IMR-90 (cell line): Measurements from ENCODE around the gene ISM1. TPM values are rescaled to one million over a fixed set of nuclear protein-coding genes. Genes with fewer than 3 reads are reported as not detected.

ENCODE experiments used
- ATAC-seq: fragments of 200-7000 bp; cut with Tn5 transposase; 2 replicates; pipeline ENCODE4 v1.9.1; 2020; ENCODE audit warnings: low read depth, mild to moderate bottlenecking, moderate library complexity
- BruUV-seq: library from RNA; stranded (reverse); fragments of 400-500 nt; replicated peaks from 2 replicates; lab custom pipeline; 2021; lab: Mats Ljungman, UMichigan
- CTCF ChIA-PET: fragments of 300-600 bp; formaldehyde crosslinking; extraction: SDS; loops from one replicate; lab custom pipeline; 2021; ENCODE audit warnings: antibody characterized with exemption; lab: Yijun Ruan, JAX
- POLR2A ChIA-PET: fragments of 300-600 bp; sonication (Branson Sonifier 250); formaldehyde crosslinking; loops from one replicate; lab custom pipeline; 2022; ENCODE audit warnings: antibody characterized with exemption; ENCODE audit not compliant: unreplicated experiment; lab: Charles Lee
- DNase-seq: peaks from one replicate; pipeline ENCODE4 v3.0.0; 2013
- H2AFZ ChIP-seq: replicated peaks from 2 replicates; pipeline ENCODE3; 2013; ENCODE audit warnings: low read length, mild to moderate bottlenecking; ENCODE audit not compliant: poor library complexity
- H2AK5ac ChIP-seq: 2 replicates; pipeline ENCODE4 v1.6.1; 2013; ENCODE audit warnings: low read depth, low read length, inconsistent platforms
- H2AK9ac ChIP-seq: replicated peaks from 2 replicates; pipeline ENCODE3; 2013; ENCODE audit warnings: mild to moderate bottlenecking, low read depth, low read length, moderate library complexity; ENCODE audit not compliant: poor library complexity
- H2BK120ac ChIP-seq: 2 replicates; pipeline ENCODE4 v1.6.1; 2013; ENCODE audit warnings: low read depth, low read length, inconsistent platforms
- H2BK15ac ChIP-seq: 3 replicates; pipeline ENCODE4 v1.6.1; 2013; ENCODE audit warnings: low read depth, low read length, inconsistent platforms
- H2BK20ac ChIP-seq: 2 replicates; pipeline ENCODE4 v1.6.1; 2013; ENCODE audit warnings: low read depth, mild to moderate bottlenecking, inconsistent platforms, low read length, moderate library complexity
- H2BK5ac ChIP-seq: 2 replicates; pipeline ENCODE4 v1.6.1; 2013; ENCODE audit warnings: mild to moderate bottlenecking, low read depth, low read length, inconsistent platforms; ENCODE audit not compliant: poor library complexity, severe bottlenecking
- H3K14ac ChIP-seq: replicated peaks from 2 replicates; pipeline ENCODE4 v1.6.1; 2013; ENCODE audit warnings: low read depth, low read length, inconsistent platforms
- H3K18ac ChIP-seq: 2 replicates; pipeline ENCODE4 v1.6.1; 2013; ENCODE audit warnings: low read depth, low read length, control low read depth
- H3K23ac ChIP-seq: 2 replicates; pipeline ENCODE4 v1.6.1; 2013; ENCODE audit warnings: low read depth, low read length, inconsistent platforms
- H3K27ac ChIP-seq: 2 replicates; pipeline ENCODE4 v1.5.1; 2013; ENCODE audit warnings: mild to moderate bottlenecking, control low read depth, low read length; ENCODE audit not compliant: insufficient read depth
- H3K27me3 ChIP-seq: 2 replicates; pipeline ENCODE4 v1.6.1; 2013; ENCODE audit warnings: low read length; ENCODE audit not compliant: control insufficient read depth, insufficient read depth
- H3K36me3 ChIP-seq: 2 replicates; pipeline ENCODE4 v1.6.1; 2013; ENCODE audit warnings: low read length, mixed read lengths; ENCODE audit not compliant: control insufficient read depth, insufficient read depth
- H3K4ac ChIP-seq: 2 replicates; pipeline ENCODE4 v1.6.1; 2013; ENCODE audit warnings: low read depth, low read length, inconsistent platforms
- H3K4me1 ChIP-seq: 2 replicates; pipeline ENCODE4 v1.6.1; 2013; ENCODE audit warnings: low read length, mixed read lengths; ENCODE audit not compliant: control insufficient read depth, insufficient read depth
- H3K4me2 ChIP-seq: 2 replicates; pipeline ENCODE4 v1.6.1; 2013; ENCODE audit warnings: low read depth, mild to moderate bottlenecking, control low read depth, low read length, moderate library complexity
- H3K4me3 ChIP-seq: 2 replicates; pipeline ENCODE4 v1.5.1; 2013; ENCODE audit warnings: low read depth, mild to moderate bottlenecking, control low read depth, low read length, moderate library complexity; ENCODE audit not compliant: insufficient read depth
- H3K56ac ChIP-seq: 2 replicates; pipeline ENCODE4 v1.6.1; 2013; ENCODE audit warnings: low read length, inconsistent platforms; ENCODE audit not compliant: insufficient read depth; ENCODE audit errors: extremely low read depth
- H3K79me1 ChIP-seq, 2 experiments: 2 replicates each; pipeline ENCODE4 v1.6.1; 2013; ENCODE audit warnings: low read length in 2 of 2, inconsistent platforms in 1 of 2, low read depth in 1 of 2
- H3K9ac ChIP-seq: 2 replicates; pipeline ENCODE4 v1.6.1; 2013; ENCODE audit warnings: low read depth, low read length, control low read depth
- H3K9me1 ChIP-seq: 2 replicates; pipeline ENCODE4 v1.6.1; 2013; ENCODE audit warnings: low read length, inconsistent platforms; ENCODE audit not compliant: insufficient read depth
- H3K9me3 ChIP-seq: 2 replicates; pipeline ENCODE4 v1.6.1; 2013; ENCODE audit warnings: low read length; ENCODE audit not compliant: control insufficient read depth, insufficient read depth
- H4K20me1 ChIP-seq: 2 replicates; pipeline ENCODE4 v1.6.1; 2013; ENCODE audit warnings: low read length, inconsistent platforms; ENCODE audit not compliant: insufficient read depth
- H4K5ac ChIP-seq: 2 replicates; pipeline ENCODE4 v1.6.1; 2013; ENCODE audit warnings: mild to moderate bottlenecking, low read depth, low read length, control low read depth
- H4K8ac ChIP-seq, 2 experiments: 2 replicates each; pipeline ENCODE4 v1.6.1; 2013; ENCODE audit warnings: low read depth in 2 of 2, low read length in 2 of 2, control low read depth in 1 of 2, inconsistent platforms in 1 of 2
- H4K91ac ChIP-seq: 2 replicates; pipeline ENCODE4 v1.6.1; 2013; ENCODE audit warnings: low read depth, low read length, inconsistent platforms; ENCODE audit not compliant: insufficient read depth
- BHLHE40 ChIP-seq: fragments of 150-350 bp; IDR thresholded peaks from 2 replicates; pipeline ENCODE4 v1.6.1; 2016; ENCODE audit warnings: mild to moderate bottlenecking, low read depth, low read length
- CEBPB ChIP-seq: IDR thresholded peaks from 2 replicates; pipeline ENCODE4 v1.6.1; 2012; ENCODE audit warnings: low read depth, low read length, improper control_type of control experiment
- CHD1 ChIP-seq: IDR thresholded peaks from 2 replicates; pipeline ENCODE4 v1.6.1; 2012; ENCODE audit warnings: low read depth, low read length, improper control_type of control experiment
- ELK1 ChIP-seq: fragments of 150-350 bp; IDR thresholded peaks from 2 replicates; pipeline ENCODE4 v1.6.1; 2016; ENCODE audit warnings: low read depth, mild to moderate bottlenecking, low read length, moderate library complexity, borderline replicate concordance
- FOS ChIP-seq: fragments of 150-350 bp; IDR thresholded peaks from 2 replicates; pipeline ENCODE4 v1.6.1; 2016; ENCODE audit warnings: low read depth, low read length
- MAFK ChIP-seq: IDR thresholded peaks from 2 replicates; pipeline ENCODE4 v1.6.1; 2012; ENCODE audit warnings: low read depth, low read length, improper control_type of control experiment
- MAZ ChIP-seq: IDR thresholded peaks from 2 replicates; pipeline ENCODE4 v1.6.1; 2012; ENCODE audit warnings: low read depth, mild to moderate bottlenecking, low read length, improper control_type of control experiment, moderate library complexity, borderline replicate concordance
- MXI1 ChIP-seq: IDR thresholded peaks from 2 replicates; pipeline ENCODE4 v1.6.1; 2012; ENCODE audit warnings: low read depth, mild to moderate bottlenecking, low read length, moderate library complexity, borderline replicate concordance
- NFE2L2 ChIP-seq: fragments of 150-350 bp; IDR thresholded peaks from 2 replicates; pipeline ENCODE4 v1.6.1; 2016; ENCODE audit warnings: low read depth, mild to moderate bottlenecking, low read length
- POLR2A ChIP-seq: IDR thresholded peaks from 2 replicates; pipeline ENCODE4 v1.6.1; 2012; ENCODE audit warnings: mild to moderate bottlenecking, low read depth, low read length
- RAD21 ChIP-seq: IDR thresholded peaks from 2 replicates; pipeline ENCODE4 v1.6.1; 2012; ENCODE audit warnings: low read length, improper control_type of control experiment
- RCOR1 ChIP-seq: IDR thresholded peaks from 2 replicates; pipeline ENCODE4 v1.6.1; 2012; ENCODE audit warnings: mild to moderate bottlenecking, low read length, improper control_type of control experiment; ENCODE audit not compliant: insufficient replicate concordance
- RFX5 ChIP-seq: IDR thresholded peaks from 2 replicates; pipeline ENCODE4 v1.8.0; 2012; ENCODE audit warnings: low read depth, mild to moderate bottlenecking, low read length, moderate library complexity
- SMC3 ChIP-seq: fragments of 150-350 bp; IDR thresholded peaks from 2 replicates; pipeline ENCODE4 v1.6.1; 2016; ENCODE audit warnings: low read depth, mild to moderate bottlenecking, antibody characterized with exemption, low read length, moderate library complexity
- WGBS, 2 experiments: methylation state at CpG; one replicate each; pipeline versions ENCODE4 v1.1.5 to v1.1.7; 2013; ENCODE audit warnings: missing lambda C conversion rate in 2 of 2; ENCODE audit not compliant: insufficient read length in 1 of 2; ENCODE audit errors: extremely low coverage in 2 of 2; 5-methylcytosine and 5-hydroxymethylcytosine counted together
- dilution Hi-C: fragments of 300-500 bp; cut with HindIII; formaldehyde crosslinking; loops from one replicate; pipeline ENCODE4 v1.14.3; 2018; ENCODE audit warnings: low sequenced_read_pairs; ENCODE audit not compliant: unreplicated experiment
- in situ Hi-C: fragments of 300-500 bp; cut with MboI; formaldehyde crosslinking; loops from 3 replicates; pipeline ENCODE4 v1.14.3; 2019; ENCODE audit warnings: low sequenced_read_pairs, inconsistent platforms, mixed read lengths
- intact Hi-C: fragments of 100-400 bp; cut with micrococcal nuclease; formaldehyde crosslinking; loops from 2 replicates; pipeline ENCODE4 v1.10.0; 2022
- polyA plus RNA-seq, 3 experiments: library from polyadenylated mRNA; depleted of rRNA; stranded (reverse); fragments of >200 nt; gene quantifications; 2 replicates each; pipeline ENCODE4 v1.2.3, GENCODE V29; 2012; ENCODE audit warnings: low replicate concordance in 1 of 3
- total RNA-seq: library from RNA; depleted of rRNA; stranded (reverse); fragments of >200 nt; gene quantifications from 2 replicates; pipeline ENCODE4 v1.2.3, GENCODE V29; 2012
- TF ChIP-seq, protein P1 (sequence below): fragments of 150-350 bp; IDR thresholded peaks from 2 replicates; pipeline ENCODE4 v1.6.1; 2017; ENCODE audit warnings: mild to moderate bottlenecking, antibody characterized with exemption, low read length, low read depth
- TF ChIP-seq, protein P2 (sequence below): conservative IDR thresholded peaks from 2 replicates; pipeline ENCODE4 v1.5.1; 2012; ENCODE audit warnings: mild to moderate bottlenecking, low read depth, low read length, improper control_type of control experiment

Gene ISM1
- total and polyA plus RNA-seq, 2 of the 4 experiments (the other 2 are of a cell fraction): not detected

DNA sequence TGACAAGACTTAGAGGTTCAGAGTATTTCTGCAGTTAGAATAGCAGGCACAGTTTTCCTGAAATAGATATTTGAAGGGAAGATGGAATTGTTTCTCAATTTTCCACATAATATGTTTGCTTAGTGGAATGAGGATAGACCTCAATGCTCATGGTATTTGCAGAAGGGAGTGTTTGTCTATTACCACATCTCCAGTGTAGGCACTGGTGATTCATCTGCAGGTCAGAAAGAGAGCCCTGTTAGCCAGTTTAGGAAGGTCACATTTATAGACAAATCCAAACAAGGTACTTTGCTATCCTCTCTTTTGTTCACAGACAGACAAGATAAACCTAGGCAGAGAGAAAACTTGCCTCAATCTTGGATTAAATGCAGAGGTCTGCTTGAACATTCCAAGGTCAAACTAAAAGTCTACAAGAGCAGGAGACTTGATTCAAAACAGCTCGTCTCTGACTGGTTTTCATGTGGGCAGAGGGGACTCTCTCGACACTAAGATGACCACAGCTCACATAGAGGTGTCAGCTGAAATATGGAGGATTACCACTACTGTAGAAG is 22.8 kb downstream of the ISM1 start:
- Histone ChIP-seq H3K27me3 (no peaks in the 10 kb centered on the region; the same call in 1 of the 2 replicates), H2BK120ac (no peak overlapping the region), H4K8ac (no peak overlapping the region), H2AK9ac (no peak overlapping the region), H2BK5ac (no peak overlapping the region), H4K20me1 (no peaks in the 10 kb centered on the region), H3K4me2 (no peak overlapping the region), H3K27ac (no peak overlapping the region), H3K18ac (no peak overlapping the region), H4K91ac (no peak overlapping the region), H3K79me1 (no peaks in the 10 kb centered on the region), H3K9me1 (no peaks in the 10 kb centered on the region), H3K9ac (no peak overlapping the region), H4K5ac (no peak overlapping the region), H2BK15ac (no peak overlapping the region), H2AK5ac (no peak overlapping the region), H3K4me3 (no peak overlapping the region), H3K36me3 (no peaks in the 10 kb centered on the region), H3K23ac (no peak overlapping the region), H3K14ac (no peak overlapping the region), H2BK20ac (no peak overlapping the region), H2AFZ (no peak overlapping the region), H3K4me1 (no peaks in the 10 kb centered on the region), H3K9me3 (no peaks in the 10 kb centered on the region), H3K4ac (no peak overlapping the region), H3K56ac (no peak overlapping the region)
- intact Hi-C loops: no loop called here
- ATAC-seq (no peak), DNase-seq (no peak)
- BruUV-seq: no TSS peak
- CTCF ChIA-PET: no interaction called here
- dilution Hi-C loops: no loop called here
- in situ Hi-C loops: no loop called here
- no CpG with 5 or more reads among the region's 2 CpGs for WGBS, 2 experiments
- no peak for TF ChIP-seq MXI1
- TF ChIP-seq CHD1: no peak
- no peak for TF ChIP-seq ELK1
- TF ChIP-seq NFE2L2: no peak
- TF ChIP-seq, protein P1, sequence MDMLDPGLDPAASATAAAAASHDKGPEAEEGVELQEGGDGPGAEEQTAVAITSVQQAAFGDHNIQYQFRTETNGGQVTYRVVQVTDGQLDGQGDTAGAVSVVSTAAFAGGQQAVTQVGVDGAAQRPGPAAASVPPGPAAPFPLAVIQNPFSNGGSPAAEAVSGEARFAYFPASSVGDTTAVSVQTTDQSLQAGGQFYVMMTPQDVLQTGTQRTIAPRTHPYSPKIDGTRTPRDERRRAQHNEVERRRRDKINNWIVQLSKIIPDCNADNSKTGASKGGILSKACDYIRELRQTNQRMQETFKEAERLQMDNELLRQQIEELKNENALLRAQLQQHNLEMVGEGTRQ: no peak
- no peak for TF ChIP-seq MAFK
- no peak for TF ChIP-seq BHLHE40
- TF ChIP-seq SMC3: no peak
- TF ChIP-seq MAZ: no peak
- no peak for TF ChIP-seq RAD21
- no peak for TF ChIP-seq RCOR1
- no peak for TF ChIP-seq CEBPB
- TF ChIP-seq, protein P2, sequence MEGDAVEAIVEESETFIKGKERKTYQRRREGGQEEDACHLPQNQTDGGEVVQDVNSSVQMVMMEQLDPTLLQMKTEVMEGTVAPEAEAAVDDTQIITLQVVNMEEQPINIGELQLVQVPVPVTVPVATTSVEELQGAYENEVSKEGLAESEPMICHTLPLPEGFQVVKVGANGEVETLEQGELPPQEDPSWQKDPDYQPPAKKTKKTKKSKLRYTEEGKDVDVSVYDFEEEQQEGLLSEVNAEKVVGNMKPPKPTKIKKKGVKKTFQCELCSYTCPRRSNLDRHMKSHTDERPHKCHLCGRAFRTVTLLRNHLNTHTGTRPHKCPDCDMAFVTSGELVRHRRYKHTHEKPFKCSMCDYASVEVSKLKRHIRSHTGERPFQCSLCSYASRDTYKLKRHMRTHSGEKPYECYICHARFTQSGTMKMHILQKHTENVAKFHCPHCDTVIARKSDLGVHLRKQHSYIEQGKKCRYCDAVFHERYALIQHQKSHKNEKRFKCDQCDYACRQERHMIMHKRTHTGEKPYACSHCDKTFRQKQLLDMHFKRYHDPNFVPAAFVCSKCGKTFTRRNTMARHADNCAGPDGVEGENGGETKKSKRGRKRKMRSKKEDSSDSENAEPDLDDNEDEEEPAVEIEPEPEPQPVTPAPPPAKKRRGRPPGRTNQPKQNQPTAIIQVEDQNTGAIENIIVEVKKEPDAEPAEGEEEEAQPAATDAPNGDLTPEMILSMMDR: no peak
- no peak for TF ChIP-seq POLR2A
- TF ChIP-seq FOS: no peak
- no peak for TF ChIP-seq RFX5
- POLR2A ChIA-PET: no interaction called here
